Measurements from ENCODE around the gene ZDHHC20.

- no peak for TF ChIP-seq POLR2A (IDR thresholded peaks at IDR 0.05; ENCODE audit: low read depth, low read length)
- no peak for TF ChIP-seq SPI1 (IDR thresholded peaks at IDR 0.05; ENCODE audit: low read depth, low read length)
- TF ChIP-seq POLR2AphosphoS5 (IDR thresholded peaks at IDR 0.05; ENCODE audit: low read depth, low read length) = no peak
- TF ChIP-seq TAF1 (IDR thresholded peaks at IDR 0.05; ENCODE audit: low read depth, low read length) = no peak
- no peak for TF ChIP-seq PAX5 (IDR thresholded peaks at IDR 0.05; ENCODE audit: insufficient read depth, low read length, severe bottlenecking)
Measured at GRCh38 chr13:21328201-21328600, 130.9 kb downstream of the ZDHHC20 start.

Measured in GM12891 (cell line).